Stimulated activated CD8-positive, alpha-beta memory T cell treated with anti-CD3 and anti-CD28 coated beads, Interleukin-4, amount 100 ng/mL, for 1 hour (primary cell): ENCODE data around the gene PBX1.
"Not testable (repeated sequence)": the region's sequence is repeated elsewhere in the genome, so short reads cannot be mapped to it uniquely, and the experiment has no call there.

Experiments used
- DNase-seq, 2 donors: peaks; one replicate each; pipeline ENCODE4 v3.0.0-alpha.2; 2020; ENCODE audit warnings: low read depth in 2 of 2, low spot score in 1 of 2

The PBX1 gene

DNA sequence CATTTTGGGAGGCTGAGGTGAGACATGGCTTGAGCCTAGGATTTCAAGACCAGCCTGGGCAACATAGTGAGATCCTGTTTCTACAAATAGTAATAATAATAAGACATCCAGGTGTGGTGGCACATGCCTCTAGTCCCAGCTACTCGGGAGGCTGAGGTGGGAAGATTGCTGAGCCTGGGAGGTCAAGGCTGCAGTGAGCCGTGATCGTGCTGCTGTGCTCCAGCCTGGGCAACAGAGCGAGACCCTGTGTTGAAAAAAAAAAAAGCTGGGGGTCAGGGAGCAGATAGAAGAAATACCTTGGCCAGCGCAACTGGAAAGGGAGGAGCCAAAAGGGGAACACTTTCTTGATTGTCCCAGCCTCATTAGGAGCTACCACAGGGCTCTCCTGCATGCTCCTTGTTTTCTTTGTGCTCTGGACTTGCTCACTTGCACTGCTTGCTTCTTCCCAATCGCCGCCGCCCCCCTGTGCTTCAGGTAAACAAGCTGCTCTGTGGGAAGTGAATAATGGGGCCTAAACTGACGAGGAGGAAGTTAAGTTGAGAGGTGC, 31.1 kb downstream of the PBX1 start:
- DNase-seq = no peak

DNA sequence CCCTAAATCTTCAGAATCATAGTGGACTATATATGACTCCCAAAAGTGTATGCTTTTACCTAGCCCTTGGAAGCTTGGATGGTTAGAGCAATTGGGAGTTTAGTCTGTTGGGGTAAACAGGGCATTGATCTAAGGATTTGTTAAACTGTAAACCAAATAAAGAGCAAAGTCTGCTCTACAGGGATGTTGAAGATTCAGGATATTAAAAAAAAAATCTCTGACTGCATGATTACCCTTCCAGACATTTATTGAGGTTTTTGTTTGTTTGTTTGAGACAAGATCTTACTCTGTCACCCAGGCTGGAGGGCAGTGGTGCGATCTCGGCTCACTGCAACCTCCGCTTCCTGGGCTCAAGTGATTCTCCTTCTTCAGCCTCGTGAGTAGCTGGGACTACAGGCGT, 31.6 kb downstream of the PBX1 start:
- DNase-seq = no peak

GRCh38 chr1:164591858-164592257, 32.9 kb downstream of the PBX1 start:
- no peak for DNase-seq

GRCh38 chr1:164592634-164593033, 33.6 kb downstream of the PBX1 start:
- no peak for DNase-seq

DNA sequence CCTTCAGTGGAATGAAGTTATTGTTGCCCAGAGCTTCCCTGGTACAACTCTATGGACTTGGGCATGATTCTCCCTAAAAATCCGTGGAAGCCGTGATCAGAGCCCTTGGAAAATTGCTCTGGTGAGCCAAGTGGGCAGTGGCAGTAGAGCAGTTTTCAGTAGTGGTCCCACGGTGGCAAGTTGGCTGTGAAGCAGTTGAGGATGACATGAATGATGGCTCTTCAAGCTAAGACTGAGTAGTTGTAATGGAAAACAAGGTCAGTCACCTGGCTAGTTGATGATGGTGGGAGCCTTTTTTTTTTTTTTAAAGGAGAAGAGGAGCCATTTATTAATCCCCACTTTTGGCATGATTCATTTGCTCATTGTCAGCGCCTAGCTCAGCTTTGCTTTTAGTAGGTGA, 36.2 kb downstream of the PBX1 start:
- no peak for DNase-seq

DNA sequence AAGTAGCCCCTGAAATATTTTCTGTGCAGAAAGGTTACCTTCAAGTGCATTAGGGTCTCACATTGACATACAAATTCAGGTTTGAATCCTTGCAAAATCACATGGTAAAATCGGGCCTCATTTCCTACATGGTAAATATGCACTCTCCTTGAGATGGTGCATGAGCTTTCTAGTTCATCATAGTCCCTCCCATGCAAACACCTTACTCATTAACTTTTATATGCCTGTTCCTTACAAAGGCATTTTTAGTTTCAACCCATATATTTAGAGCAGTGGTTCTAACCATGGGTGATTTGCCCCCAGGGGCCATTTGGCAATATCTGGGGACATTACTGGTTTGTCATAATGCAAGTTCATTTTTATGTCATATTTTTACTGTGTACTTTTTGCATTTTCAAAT, 37.2 kb downstream of the PBX1 start:
- no peak for DNase-seq

DNA sequence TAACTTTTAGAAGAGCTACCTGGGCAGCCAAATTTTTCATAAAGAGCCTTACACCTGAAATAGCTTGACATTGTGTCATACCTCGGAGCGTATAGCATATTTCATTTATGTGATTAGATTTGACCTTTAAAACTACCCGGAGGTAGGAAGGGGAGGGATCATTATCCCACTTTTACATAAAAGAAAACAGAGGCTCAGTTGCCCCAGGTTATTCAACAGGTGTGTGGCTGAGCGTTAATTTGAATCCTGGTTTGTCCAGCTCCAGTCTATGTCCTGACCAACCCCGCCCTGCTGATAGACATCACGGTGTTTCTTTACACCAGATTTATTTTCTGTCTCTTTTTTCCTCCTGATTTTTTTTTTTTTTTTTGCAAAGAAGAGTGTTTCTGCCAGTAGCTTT, 39.7 kb downstream of the PBX1 start:
- DNase-seq = no peak

DNA sequence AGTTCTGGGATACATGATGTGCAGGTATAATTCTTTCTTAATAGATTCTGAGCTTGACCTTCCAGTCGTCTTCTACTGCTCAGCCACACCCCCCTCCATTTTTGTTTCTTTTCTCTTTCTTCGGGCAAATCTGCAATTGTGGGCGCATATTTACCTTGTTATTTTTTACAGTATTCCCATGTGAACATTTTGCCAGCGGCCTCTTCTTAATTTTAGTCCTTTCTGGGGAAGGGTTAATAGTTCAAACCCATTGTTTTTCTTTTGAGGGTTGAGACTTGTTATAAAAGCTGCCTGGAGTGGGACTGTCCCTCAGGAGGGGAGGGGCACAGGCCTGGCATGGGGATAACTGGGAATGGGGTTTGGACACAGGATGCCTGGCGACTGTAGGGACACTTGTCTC, 40.3 kb downstream of the PBX1 start:
- DNase-seq = no peak

DNA sequence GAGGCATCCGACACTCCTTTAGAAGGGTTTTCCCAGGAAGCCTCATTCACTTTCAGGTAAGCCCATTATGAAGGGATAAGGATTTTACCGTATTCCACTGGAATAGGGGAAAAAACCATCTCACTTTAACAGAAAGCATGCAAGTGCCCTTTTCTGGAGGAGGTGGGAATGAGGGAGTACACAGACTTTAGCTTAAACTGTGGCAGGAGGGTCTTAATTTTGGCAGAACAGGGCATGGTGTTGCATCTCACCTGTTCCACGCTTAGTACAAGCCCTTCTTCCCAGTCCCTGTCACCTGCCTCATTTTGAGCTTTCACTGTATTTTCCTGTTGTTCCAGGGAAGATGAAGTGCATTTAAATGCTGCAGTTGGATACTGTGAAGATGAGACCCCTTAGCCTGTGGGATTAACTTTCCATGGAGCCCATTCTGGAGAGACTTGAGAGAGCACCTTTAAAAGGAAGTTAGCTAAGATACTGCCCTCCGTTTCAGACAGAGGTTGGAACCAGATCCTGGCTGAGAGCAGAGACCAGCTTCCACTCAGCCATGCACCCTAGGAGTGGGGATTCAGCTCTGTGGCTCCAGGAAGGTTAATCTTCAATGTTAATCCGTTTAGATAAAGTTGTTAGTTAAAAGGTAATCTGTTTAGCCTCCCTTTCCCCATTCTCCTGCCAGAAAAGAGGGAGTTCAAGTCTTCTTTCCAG, 42.6 kb downstream of the PBX1 start:
- no peak for DNase-seq

GRCh38 chr1:164602101-164602422, 43.1 kb downstream of the PBX1 start:
- DNase-seq = no peak

GRCh38 chr1:164602480-164603093, 43.6 kb downstream of the PBX1 start:
- no peak for DNase-seq

- DNase-seq = not testable (repeated sequence)
These were observed 44.8 kb downstream of the PBX1 start for GRCh38 chr1:164603805-164604204.

- DNase-seq = no peak
These were observed 45.6 kb downstream of the PBX1 start for GRCh38 chr1:164604541-164604940.

DNA sequence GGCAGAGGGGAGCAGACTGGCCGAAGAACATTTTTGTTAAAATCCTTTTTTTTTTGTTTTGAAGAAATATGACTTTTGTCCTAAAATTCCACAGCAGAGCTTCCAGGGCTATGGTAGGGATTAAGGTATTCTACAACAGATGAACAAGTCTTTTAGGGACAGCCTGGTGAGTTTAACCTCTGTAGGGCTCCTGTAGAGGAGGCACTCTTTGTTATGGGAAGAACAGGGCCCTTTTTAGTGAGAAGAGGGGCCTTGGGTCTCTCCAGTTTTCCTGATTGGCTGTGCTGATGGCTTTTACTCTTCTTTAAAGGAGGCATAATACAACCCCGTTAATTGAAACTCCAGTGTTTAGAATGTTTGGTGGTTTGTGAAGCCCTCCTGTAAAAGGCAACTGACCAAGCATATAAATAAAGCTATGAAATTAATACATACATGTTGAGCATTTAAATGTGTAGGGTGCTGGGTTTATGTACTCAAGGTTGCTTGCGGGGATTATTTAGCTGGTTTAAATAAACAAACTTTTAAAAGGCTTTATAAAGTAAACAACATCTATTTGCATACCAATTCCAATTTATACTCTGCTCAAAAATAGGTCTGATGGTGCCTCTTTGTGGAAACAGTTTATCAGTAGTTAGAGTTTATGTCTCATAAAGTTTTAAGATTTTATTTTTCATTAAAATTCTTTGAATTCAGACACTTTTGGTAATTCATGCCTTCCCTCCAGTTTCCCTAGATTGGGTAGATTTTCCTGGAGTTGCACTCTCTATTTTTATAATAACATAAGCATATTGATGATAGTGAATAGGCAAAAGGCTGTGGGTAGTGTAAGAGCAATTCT, 46.5 kb downstream of the PBX1 start:
- DNase-seq = no peak

DNA sequence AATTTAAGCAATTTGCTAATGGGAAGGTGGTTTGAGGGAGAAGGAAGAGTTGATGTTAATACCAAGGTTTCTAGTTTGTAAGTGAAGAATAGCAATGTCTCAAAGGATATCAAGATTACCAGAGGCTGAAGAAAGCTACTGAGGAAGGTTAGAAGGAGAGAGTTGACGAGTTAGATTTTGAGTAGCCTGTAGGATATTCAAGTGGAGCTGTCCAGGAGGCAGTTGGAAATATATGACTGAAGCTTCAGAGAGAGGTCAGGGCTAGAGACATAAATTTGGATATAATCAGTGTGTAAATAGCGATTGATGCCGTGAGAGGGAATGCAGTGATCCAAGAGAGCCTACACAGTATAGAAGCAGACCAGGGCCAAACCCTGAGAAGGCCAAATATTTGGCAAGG, 48.4 kb downstream of the PBX1 start:
- no peak for DNase-seq

DNA sequence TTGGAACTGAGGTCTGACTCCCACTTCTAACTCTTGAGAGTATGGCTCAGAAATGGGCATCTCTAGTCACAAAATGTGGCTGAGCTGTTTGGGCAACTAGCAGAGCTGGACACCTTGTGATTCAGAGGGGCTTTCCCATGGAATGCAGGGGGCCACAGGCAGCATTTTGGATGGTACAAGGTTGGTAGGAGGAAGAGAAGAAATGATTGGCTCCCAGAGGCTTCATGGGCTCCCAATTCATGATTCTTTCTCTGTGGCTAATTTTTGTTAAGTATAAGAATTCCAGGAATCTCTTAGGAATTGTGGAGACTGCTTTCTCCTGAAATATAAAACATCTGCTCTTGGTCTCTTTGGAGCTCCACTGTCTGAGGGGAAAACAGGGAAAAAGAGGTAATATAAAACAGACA, 49.7 kb downstream of the PBX1 start:
- no peak for DNase-seq

DNA sequence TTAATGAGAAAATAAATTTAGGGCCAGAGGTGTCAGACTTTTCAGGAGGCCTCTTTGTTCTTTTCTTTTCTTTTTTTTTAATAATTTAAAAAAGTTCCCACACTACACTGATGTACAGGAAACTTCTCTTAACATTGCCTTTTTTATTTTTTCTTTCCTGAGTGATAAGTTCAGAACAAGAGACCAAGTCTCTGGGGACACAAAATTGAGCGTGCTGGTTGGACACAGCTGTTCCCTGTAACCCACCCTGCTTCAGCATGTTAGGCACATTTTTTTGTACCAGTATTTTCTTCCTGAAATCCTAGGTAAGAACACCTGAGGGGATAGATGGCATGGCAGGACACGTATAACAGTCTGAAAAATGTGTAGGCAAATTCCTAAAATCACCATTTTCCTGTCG, 50.1 kb downstream of the PBX1 start:
- no peak for DNase-seq

DNA sequence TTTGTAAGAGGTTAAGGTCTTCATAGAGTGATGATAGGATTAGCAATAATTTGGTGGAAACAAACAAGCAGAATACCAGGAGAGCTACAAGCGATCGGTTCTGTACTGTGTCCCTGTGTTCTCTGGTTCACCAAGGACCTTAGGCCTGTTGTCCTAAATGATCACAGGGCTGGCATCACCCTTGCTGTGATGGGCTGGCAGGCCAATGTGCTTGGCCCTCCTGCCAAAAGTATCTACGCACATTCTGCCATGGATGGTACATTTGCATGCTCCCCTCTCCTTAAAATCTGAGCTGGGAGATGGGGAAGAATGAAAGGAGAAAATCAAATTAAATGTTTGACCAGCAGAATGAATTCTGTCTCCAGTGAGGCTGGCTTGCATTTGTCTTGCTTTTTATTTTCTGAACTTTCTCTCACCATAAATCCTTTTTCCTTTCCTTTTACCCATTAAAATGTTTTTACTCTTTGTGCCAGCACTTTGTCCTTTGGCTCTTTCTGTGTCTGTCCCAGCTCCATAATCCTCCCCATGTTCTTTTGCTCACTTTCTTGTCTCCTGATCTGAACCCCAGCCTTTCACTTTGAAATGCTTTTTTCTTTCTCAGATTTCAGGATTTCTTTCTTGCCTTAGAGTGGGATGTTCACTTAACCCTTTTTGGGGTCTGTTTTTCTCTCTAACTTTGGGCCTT, 51.7 kb downstream of the PBX1 start:
- DNase-seq = no peak

GRCh38 chr1:164611754-164612642, 53.0 kb downstream of the PBX1 start:
- no peak for DNase-seq

- no peak for DNase-seq
These were observed 54.2 kb downstream of the PBX1 start for GRCh38 chr1:164613176-164613575.

GRCh38 chr1:164614316-164614715, 55.3 kb downstream of the PBX1 start:
- no peak for DNase-seq
